BLaER1 treated with 17β-estradiol and CSF1 and Interleukin-3, amounts not matched to agents 10 nM and 100 nM (cell line): Measurements from ENCODE around the gene NR1H2.
A peak's percentile ranks its signal among the peaks of the same experiment; 100 is the strongest.
"Not testable (repeated sequence)": the region's sequence is repeated elsewhere in the genome, so short reads cannot be mapped to it uniquely, and the experiment has no call there.

Experiments
- H3K27ac ChIP-seq, 11 experiments: shearing (Covaris generic); formaldehyde crosslinking; 2 replicates each; pipeline ENCODE4 v1.8.1; 2022
- H3K27me3 ChIP-seq, 11 experiments: shearing (Covaris generic); formaldehyde crosslinking; 2 replicates each; pipeline ENCODE4 v1.8.1; 2022
- H3K36me3 ChIP-seq, 11 experiments: shearing (Covaris generic); formaldehyde crosslinking; 2 replicates each; pipeline ENCODE4 v1.8.1; 2022
- H3K4me1 ChIP-seq, 10 experiments: shearing (Covaris generic); formaldehyde crosslinking; 2 replicates each; pipeline ENCODE4 v1.8.1; 2022
- H3K4me2 ChIP-seq, 11 experiments: shearing (Covaris generic); formaldehyde crosslinking; 2 replicates each; pipeline ENCODE4 v1.8.1; 2022
- H3K4me3 ChIP-seq, 10 experiments: shearing (Covaris generic); formaldehyde crosslinking; 2 replicates each; pipeline ENCODE4 v1.8.1; 2022
- H3K9ac ChIP-seq, 11 experiments: shearing (Covaris generic); formaldehyde crosslinking; 2 replicates each; pipeline ENCODE4 v1.8.1; 2022
- H3K9me3 ChIP-seq, 11 experiments: shearing (Covaris generic); formaldehyde crosslinking; replicated peaks in 1 of 11; 2 replicates each; pipeline ENCODE4 v1.8.1; 2022
- H4K20me1 ChIP-seq, 11 experiments: shearing (Covaris generic); formaldehyde crosslinking; 2 replicates each; pipeline ENCODE4 v1.8.1; 2022
- Cebpa-rat ChIP-seq, 11 experiments: shearing (Covaris generic); IDR thresholded peaks; 2 replicates each; pipeline ENCODE4 v1.8.1; 2022

The NR1H2 gene

DNA sequence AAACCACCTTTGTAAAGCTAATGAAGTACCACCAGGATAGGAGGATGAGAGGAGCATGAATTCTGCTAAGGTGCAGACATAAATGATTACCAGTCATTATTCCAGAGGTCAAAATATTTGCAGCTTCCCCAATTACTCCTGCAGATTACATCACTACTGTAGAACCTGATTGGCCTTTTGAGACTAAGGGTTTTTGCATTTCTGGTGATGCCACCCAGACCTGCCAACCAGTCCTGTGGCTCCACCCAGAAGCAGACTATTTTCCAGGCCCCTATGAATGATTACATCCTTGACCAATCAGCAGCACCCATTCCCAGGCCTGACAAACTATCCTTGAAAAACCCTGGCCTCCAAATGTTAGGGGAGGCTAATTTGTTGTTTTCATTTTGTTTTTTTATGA, 35.9 kb upstream of the NR1H2 start:
- H3K9me3 ChIP-seq = peaks cover 20 to 51% (median 44%) of the 10 kb centered on the region in 11 experiments; a peak in 21 of 22 replicates
- H3K4me2 ChIP-seq = peak overlapping the region in 2 of 11 experiments; percentile 67; a peak in 4 of 22 replicates
- TF ChIP-seq Cebpa-rat (IDR thresholded peaks at IDR 0.05) = no peak
- no peaks in the 10 kb centered on the region; a peak in 1 of 22 replicates for H3K27me3 ChIP-seq
- H3K9ac ChIP-seq = no peak overlapping the region
- H3K27ac ChIP-seq = 0 out of 22 replicates have a peak overlapping the region, but pooled peaks of 1 of the 11 experiments have one; percentile 20
- no peaks in the 10 kb centered on the region for H4K20me1 ChIP-seq
- no peak overlapping the region; a peak in 1 of 20 replicates for H3K4me3 ChIP-seq
- H3K36me3 ChIP-seq = peaks cover 0 to 7% (median 0%) of the 10 kb centered on the region in 11 experiments; a peak in 1 of 22 replicates
- peaks cover 6 to 46% (median 15%) of the 10 kb centered on the region in 10 experiments; a peak in 18 of 20 replicates for H3K4me1 ChIP-seq

DNA sequence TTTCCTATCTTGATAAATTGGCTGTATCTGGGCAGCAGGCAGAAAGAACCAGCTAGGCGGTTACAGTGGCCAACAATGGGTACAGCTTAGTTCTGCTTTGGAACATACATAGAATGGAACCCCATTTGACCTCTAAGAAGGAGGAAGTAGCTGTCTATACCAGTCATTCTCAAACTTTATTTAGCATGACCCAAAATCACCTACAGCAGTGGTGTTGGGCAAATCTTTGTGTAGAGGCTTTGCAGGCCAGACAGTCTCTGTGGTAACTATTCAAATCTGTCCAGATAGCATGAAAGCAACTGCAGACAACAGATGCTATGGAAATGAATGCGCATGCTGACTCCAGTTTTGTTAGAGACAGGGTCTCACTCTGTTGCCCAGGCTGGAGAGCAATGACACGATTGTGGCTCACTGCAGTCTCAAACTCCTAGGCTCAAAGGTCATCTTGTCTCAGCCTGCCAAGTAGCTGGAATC, 35.1 kb upstream of the NR1H2 start:
- no peak overlapping the region for H3K9ac ChIP-seq
- no peaks in the 10 kb centered on the region for H4K20me1 ChIP-seq
- peak overlapping the region in 5 of 11 experiments; percentile 6 to 67 (median 47); a peak in 8 of 22 replicates for H3K4me2 ChIP-seq
- TF ChIP-seq Cebpa-rat (IDR thresholded peaks at IDR 0.05) = no peak
- no peaks in the 10 kb centered on the region; a peak in 1 of 22 replicates for H3K27me3 ChIP-seq
- H3K4me3 ChIP-seq = no peak overlapping the region
- peaks cover 22 to 59% (median 51%) of the 10 kb centered on the region in 11 experiments; a peak in 21 of 22 replicates for H3K9me3 ChIP-seq
- H3K4me1 ChIP-seq = peaks cover 6 to 49% (median 20%) of the 10 kb centered on the region in 10 experiments; a peak in 18 of 20 replicates
- peaks cover 0 to 7% (median 0%) of the 10 kb centered on the region in 11 experiments; a peak in 1 of 22 replicates for H3K36me3 ChIP-seq
- H3K27ac ChIP-seq = peak overlapping the region in 2 of 11 experiments; percentile 38 to 44; a peak in 4 of 22 replicates

DNA sequence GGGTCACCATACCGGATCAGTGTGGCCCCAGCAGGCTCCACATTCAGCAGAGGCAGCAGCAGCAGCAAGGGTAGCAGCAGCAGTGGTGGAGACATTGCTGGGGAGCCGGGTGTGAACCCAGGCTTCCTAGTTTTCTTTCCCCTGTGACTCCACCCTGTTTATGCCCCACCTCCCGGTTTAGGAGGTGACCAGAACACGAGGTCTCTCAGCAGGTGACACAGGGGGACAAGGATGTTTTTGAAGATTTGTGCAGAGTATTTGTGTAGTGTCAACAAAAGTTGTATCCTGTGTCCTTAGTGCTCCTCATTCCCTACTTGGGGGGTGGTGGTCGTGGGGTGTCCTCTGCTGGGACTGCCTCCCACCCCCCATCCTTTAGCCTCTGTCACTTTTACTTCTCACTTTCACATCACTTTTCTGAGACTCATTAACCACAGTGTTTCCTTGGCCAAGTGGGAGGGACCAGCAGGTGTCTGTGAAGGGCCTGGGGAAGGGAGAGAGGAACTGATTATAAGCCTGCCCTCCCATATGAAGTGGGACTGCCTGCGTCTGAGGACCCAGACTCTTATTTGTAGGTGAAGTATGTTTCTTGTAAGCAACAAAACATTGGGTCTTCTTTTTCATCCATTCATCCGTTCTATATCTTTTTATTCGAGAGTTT, 31.5 kb upstream of the NR1H2 start:
- H3K4me1 ChIP-seq = peaks cover 33 to 75% (median 56%) of the 10 kb centered on the region in 10 experiments
- peaks cover 0 to 7% (median 0%) of the 10 kb centered on the region in 11 experiments; a peak in 1 of 22 replicates for H3K36me3 ChIP-seq
- H3K9me3 ChIP-seq = peaks cover 21 to 56% (median 48%) of the 10 kb centered on the region in 11 experiments; a peak in 21 of 22 replicates
- H4K20me1 ChIP-seq = no peaks in the 10 kb centered on the region
- H3K27me3 ChIP-seq = no peaks in the 10 kb centered on the region
- peak overlapping the region; percentile 9 to 85 (median 57); a peak in 19 of 22 replicates for H3K4me2 ChIP-seq
- TF ChIP-seq Cebpa-rat (IDR thresholded peaks at IDR 0.05) = no peak
- H3K9ac ChIP-seq = peak overlapping the region in 2 of 11 experiments; percentile 8 to 48; a peak in 2 of 22 replicates
- H3K27ac ChIP-seq = peak overlapping the region in 4 of 11 experiments; percentile 3 to 66 (median 29); a peak in 7 of 22 replicates
- peak overlapping the region in 2 of 10 experiments; percentile 3 to 27; a peak in 2 of 20 replicates for H3K4me3 ChIP-seq

DNA sequence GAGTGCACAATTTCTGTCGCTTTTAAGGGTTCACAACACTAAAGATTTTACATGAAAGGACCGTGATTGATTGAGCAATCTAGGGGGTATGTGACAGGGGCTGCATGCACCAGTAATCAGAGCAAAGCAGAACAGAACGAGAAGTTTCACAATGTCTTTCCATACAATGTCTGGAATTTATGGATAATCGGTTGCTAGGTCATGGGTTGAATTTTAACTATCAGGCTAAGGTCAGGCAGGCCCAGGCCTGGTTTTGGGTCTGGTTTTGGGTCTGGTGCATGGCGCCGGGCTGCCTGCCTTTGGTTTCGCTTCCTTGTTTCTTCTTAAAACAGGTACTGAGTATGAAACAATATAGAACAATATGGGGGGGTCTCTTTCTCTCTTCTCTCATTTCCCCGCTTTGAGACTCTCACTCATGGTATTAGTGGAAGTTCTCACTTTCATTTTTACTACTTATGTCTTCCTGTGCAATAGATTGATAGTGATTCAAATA, 29.1 kb upstream of the NR1H2 start:
- not testable (repeated sequence) for H3K27me3 ChIP-seq, H3K36me3 ChIP-seq, H4K20me1 ChIP-seq, H3K4me3 ChIP-seq
- Histone ChIP-seq H3K27ac (peak overlapping the region in 7 of 11 experiments; percentile 10 to 73 (median 26); a peak in 9 of 22 replicates), H3K4me1 (peaks cover 43 to 78% (median 57%) of the 10 kb centered on the region in 10 experiments), H3K9me3 (peaks cover 10 to 35% (median 29%) of the 10 kb centered on the region in 11 experiments; a peak in 20 of 22 replicates), H3K4me2 (peak overlapping the region; percentile 32 to 81 (median 71)), H3K9ac (peak overlapping the region in 3 of 11 experiments; percentile 7 to 43 (median 23); a peak in 3 of 22 replicates)
- peak in 8 of 11 experiments; percentile 10 to 78 (median 68); a peak in 12 of 22 replicates for TF ChIP-seq Cebpa-rat (IDR thresholded peaks at IDR 0.05)

DNA sequence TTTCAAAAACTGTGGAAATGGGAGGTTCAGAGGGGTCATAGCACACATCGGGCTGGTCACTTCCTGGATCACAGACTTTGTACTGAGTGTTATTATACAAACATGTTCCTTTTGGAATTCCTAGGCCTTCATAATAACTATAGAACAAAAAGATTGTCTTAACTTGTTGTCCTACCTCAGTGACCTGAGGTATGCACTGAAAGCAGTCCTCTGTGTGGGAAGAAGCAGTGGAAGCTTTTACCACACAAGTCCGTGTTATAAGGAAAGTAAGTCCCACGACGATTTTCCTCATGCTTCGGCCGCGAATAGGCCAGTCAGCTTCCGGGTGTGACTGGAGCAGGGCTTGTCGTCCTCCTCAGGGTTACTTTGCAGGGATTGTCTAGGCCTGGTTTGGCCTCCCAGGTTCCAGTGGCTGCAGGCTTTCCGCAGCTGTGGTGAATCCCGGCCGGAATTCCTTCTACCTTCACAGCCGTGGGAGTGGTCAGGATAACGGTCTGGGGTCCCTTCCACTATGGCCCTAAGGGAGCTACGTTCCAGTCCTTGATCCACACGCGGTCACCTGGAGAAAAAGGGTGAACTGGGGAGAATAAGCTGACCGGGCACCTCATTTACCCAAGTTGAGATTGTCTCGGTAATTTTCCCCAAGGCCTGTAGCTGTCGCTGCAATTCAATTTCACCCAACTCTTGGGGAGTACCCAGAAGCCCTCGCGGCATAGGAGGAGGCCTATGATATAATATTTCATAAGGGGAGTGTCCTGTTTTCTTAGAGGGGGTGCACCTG, 26.8 kb upstream of the NR1H2 start:
- H3K27me3 ChIP-seq = no peaks in the 10 kb centered on the region
- no peaks in the 10 kb centered on the region for H4K20me1 ChIP-seq
- no peaks in the 10 kb centered on the region for H3K36me3 ChIP-seq
- H3K4me3 ChIP-seq = no peak overlapping the region
- H3K27ac ChIP-seq = peak overlapping the region in 2 of 11 experiments; percentile 4 to 6; a peak in 1 of 22 replicates
- peak overlapping the region in 1 of 11 experiments; percentile 43; a peak in 2 of 22 replicates for H3K9ac ChIP-seq
- H3K9me3 ChIP-seq = peaks cover 10 to 17% (median 15%) of the 10 kb centered on the region in 11 experiments; a peak in 19 of 22 replicates
- peaks cover 41 to 70% (median 54%) of the 10 kb centered on the region in 10 experiments for H3K4me1 ChIP-seq
- peak overlapping the region; percentile 36 to 81 (median 71); a peak in 19 of 22 replicates for H3K4me2 ChIP-seq
- TF ChIP-seq Cebpa-rat (IDR thresholded peaks at IDR 0.05) = no peak

DNA sequence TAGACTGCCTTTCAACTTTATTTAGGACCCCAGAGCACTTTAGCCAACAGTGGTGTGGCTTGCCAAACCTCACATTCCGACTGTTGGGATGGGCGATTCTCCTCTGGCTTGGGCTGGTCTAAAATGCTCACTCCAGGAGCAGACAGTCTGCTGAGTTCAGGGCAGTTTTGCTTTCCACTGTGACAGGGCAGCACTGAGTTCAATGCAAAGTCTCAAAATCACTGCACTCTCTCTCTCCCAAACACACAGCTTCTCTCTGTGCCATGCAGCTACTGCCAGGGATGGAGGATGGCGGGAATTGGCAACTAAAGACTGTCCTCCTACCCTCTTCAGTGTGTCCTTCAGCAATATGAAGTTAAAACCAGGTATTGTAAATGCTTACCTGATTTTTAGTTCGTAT, 24.0 kb upstream of the NR1H2 start:
- Histone ChIP-seq H3K27ac (no peak overlapping the region), H3K9me3 (no peaks in the 10 kb centered on the region)

DNA sequence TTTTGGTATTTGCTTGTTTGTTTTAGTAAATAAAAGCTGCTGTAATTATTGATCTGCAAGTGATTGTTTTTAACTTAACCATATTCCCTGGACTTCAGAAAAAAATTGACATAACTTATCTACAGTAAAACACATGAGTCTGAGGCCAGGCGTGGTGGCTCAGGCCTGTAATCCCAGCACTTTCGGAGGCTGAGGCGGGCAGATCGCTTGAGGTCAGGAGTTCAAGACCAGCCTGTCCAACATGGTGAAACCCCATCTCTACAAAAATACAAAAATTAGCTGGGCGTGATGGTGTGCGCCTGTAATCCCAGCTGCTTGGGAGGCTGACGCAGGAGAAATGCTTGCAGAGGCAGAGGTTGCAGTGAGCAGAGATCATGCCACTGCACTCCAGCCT, 22.8 kb upstream of the NR1H2 start:
- peaks cover 20 to 48% (median 36%) of the 10 kb centered on the region in 10 experiments for H3K4me1 ChIP-seq
- not testable (repeated sequence) for H3K36me3 ChIP-seq, H3K9me3 ChIP-seq, H3K4me2 ChIP-seq, H3K9ac ChIP-seq, H3K27me3 ChIP-seq, H3K4me3 ChIP-seq, H3K27ac ChIP-seq, H4K20me1 ChIP-seq

More for the DNA sequence above, 24.0 kb upstream of the NR1H2 start:
- H3K4me3 ChIP-seq = no peak overlapping the region
- no peaks in the 10 kb centered on the region for H3K27me3 ChIP-seq
- H3K36me3 ChIP-seq = no peaks in the 10 kb centered on the region
- no peak overlapping the region for H3K9ac ChIP-seq
- TF ChIP-seq Cebpa-rat (IDR thresholded peaks at IDR 0.05) = no peak
- H3K4me2 ChIP-seq = no peak overlapping the region
- H4K20me1 ChIP-seq = no peaks in the 10 kb centered on the region
- peaks cover 29 to 50% (median 39%) of the 10 kb centered on the region in 10 experiments for H3K4me1 ChIP-seq

DNA sequence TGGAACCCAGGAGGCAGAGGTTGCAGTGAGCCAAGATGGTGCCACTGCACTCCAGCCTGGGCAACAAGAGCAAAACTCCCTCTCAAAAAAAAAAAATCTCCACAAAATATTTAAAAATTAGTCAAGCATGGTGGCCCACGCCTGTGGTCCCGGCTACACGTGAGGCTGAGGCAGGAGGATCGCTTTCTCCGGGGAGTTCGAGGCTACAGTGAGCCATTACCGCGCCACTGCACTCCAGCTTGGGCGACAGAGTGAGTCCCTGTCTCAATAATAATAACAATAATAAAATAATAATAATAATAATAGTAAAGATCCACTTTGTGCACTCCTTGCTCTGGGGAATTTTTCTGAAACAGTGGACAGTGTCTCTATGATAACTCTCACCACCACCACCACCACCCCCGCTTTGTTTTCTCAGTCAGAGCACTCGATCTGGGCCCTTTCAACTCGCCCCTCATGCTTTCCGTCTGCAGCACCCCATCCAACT, 19.5 kb upstream of the NR1H2 start:
- H3K27me3 ChIP-seq = no peaks in the 10 kb centered on the region
- no peak for TF ChIP-seq Cebpa-rat (IDR thresholded peaks at IDR 0.05)
- H3K4me3 ChIP-seq = peak overlapping the region in 5 of 10 experiments; percentile 48 to 67 (median 60); a peak in 7 of 20 replicates
- H3K27ac ChIP-seq = no peak overlapping the region; a peak in 1 of 22 replicates
- H3K36me3 ChIP-seq = no peaks in the 10 kb centered on the region; a peak in 1 of 22 replicates
- H3K9me3 ChIP-seq = peaks cover 0 to 18% (median 7%) of the 10 kb centered on the region in 11 experiments; a peak in 9 of 22 replicates
- peaks cover 9 to 54% (median 37%) of the 10 kb centered on the region in 10 experiments; a peak in 19 of 20 replicates for H3K4me1 ChIP-seq
- peak overlapping the region in 10 of 11 experiments; percentile 72 to 94 (median 86); a peak in 14 of 22 replicates for H3K4me2 ChIP-seq
- no peaks in the 10 kb centered on the region for H4K20me1 ChIP-seq
- peak overlapping the region in 5 of 11 experiments; percentile 55 to 79 (median 70); a peak in 8 of 22 replicates for H3K9ac ChIP-seq
